ENCODE results near the gene DHX29.

GRCh38 chr5:55356896-55357295 is 49.4 kb upstream of the DHX29 start:
- TF ChIP-seq POLR2AphosphoS5 (IDR thresholded peaks at IDR 0.05): no peak
- no peak for TF ChIP-seq CTCF (IDR thresholded peaks at IDR 0.05)
- TF ChIP-seq EP300 (IDR thresholded peaks at IDR 0.05; ENCODE audit: low read depth): no peak
- no peak for TF ChIP-seq POLR2A (IDR thresholded peaks at IDR 0.05)

Data from transverse colon (tissue), 4 donors.